ENCODE measurements around the gene ATP5PD.

The ATP5PD gene

GRCh38 chr17:75019146-75019545 lies 27.6 kb downstream of the ATP5PD start:
- Histone ChIP-seq H3K4me3 (ENCODE audit: low read length) (no peak overlapping the region), H3K4ac (ENCODE audit: low read depth, low read length) (no peak overlapping the region), H3K79me2 (ENCODE audit: control insufficient read depth, insufficient read depth, low read length) (no peaks in the 10 kb centered on the region), H3K23ac (ENCODE audit: low read length) (no peak overlapping the region), H3K4me1 (ENCODE audit: control insufficient read depth, low read depth, low read length) (no peaks in the 10 kb centered on the region), H3K9ac (ENCODE audit: low read length) (no peak overlapping the region), H3K79me1 (ENCODE audit: low read length) (peaks cover 2% of the 10 kb centered on the region), H4K5ac (ENCODE audit: low read length) (no peak overlapping the region), H2AK5ac (ENCODE audit: low read length) (no peak overlapping the region), H4K8ac (ENCODE audit: low read depth, low read length) (no peak overlapping the region), H2BK15ac (replicated peaks; ENCODE audit: low read depth) (no peak overlapping the region), H3K56ac (ENCODE audit: low read length) (no peak overlapping the region), H2BK120ac (ENCODE audit: low read depth, low read length) (no peak overlapping the region), H3K4me2 (ENCODE audit: low read length) (no peak overlapping the region), H3K27ac (ENCODE audit: low read depth, low read length) (no peak overlapping the region), H3K18ac (ENCODE audit: low read length) (no peak overlapping the region), H3K27me3 (ENCODE audit: insufficient read depth, low read length, poor library complexity) (no peaks in the 10 kb centered on the region), H2BK5ac (ENCODE audit: low read length) (no peak overlapping the region), H3K36me3 (ENCODE audit: control insufficient read depth, insufficient read depth, low read length) (peaks cover 7% of the 10 kb centered on the region)
- no CpG with 5 or more reads among the region's 5 CpGs for WGBS (ENCODE audit: extremely low coverage, insufficient coverage, low lambda C conversion rate)
- DNase-seq, result no peak

- Histone ChIP-seq H4K5ac (ENCODE audit: low read length) (no peak overlapping the region), H2BK5ac (ENCODE audit: low read length) (peak overlapping the region; percentile 52), H3K56ac (ENCODE audit: low read length) (peak overlapping the region; percentile 97), H3K79me2 (ENCODE audit: control insufficient read depth, insufficient read depth, low read length) (no peaks in the 10 kb centered on the region), H2BK120ac (ENCODE audit: low read depth, low read length) (no peak overlapping the region), H3K23ac (ENCODE audit: low read length) (peak overlapping the region; percentile 37), H2BK15ac (replicated peaks; ENCODE audit: low read depth) (no peak overlapping the region), H3K4me1 (ENCODE audit: control insufficient read depth, low read depth, low read length) (peaks cover 3% of the 10 kb centered on the region), H3K79me1 (ENCODE audit: low read length) (peaks cover 4% of the 10 kb centered on the region), H3K36me3 (ENCODE audit: control insufficient read depth, insufficient read depth, low read length) (no peaks in the 10 kb centered on the region), H3K27ac (ENCODE audit: low read depth, low read length) (peak overlapping the region; percentile 66), H3K27me3 (ENCODE audit: insufficient read depth, low read length, poor library complexity) (no peaks in the 10 kb centered on the region), H3K4me2 (ENCODE audit: low read length) (peak overlapping the region; percentile 73), H2AK5ac (ENCODE audit: low read length) (no peak overlapping the region), H3K4me3 (ENCODE audit: low read length) (peak overlapping the region; percentile 94), H3K4ac (ENCODE audit: low read depth, low read length) (peak overlapping the region; percentile 39), H3K18ac (ENCODE audit: low read length) (peak overlapping the region; percentile 64), H4K8ac (ENCODE audit: low read depth, low read length) (no peak overlapping the region), H3K9ac (ENCODE audit: low read length) (peak overlapping the region; percentile 93)
- DNase-seq, result no peak
- no CpG with 5 or more reads among the region's 10 CpGs for WGBS (ENCODE audit: extremely low coverage, insufficient coverage, low lambda C conversion rate)
Measured at GRCh38 chr17:75013092-75013559, 33.6 kb downstream of the ATP5PD start.

- no peak within 1 kb of the TSS for H2BK120ac ChIP-seq (ENCODE audit: low read depth, low read length)
- H3K36me3 ChIP-seq (ENCODE audit: control insufficient read depth, insufficient read depth, low read length), result no peaks in the 10 kb centered on the region
- H3K79me1 ChIP-seq (ENCODE audit: low read length), result peaks cover 4% of the 10 kb centered on the region
- H3K23ac ChIP-seq (ENCODE audit: low read length), result peak within 1 kb of the TSS; percentile 89
- H4K8ac ChIP-seq (ENCODE audit: low read depth, low read length), result peak within 1 kb of the TSS; percentile 94
- H3K27ac ChIP-seq (ENCODE audit: low read depth, low read length), result peak within 1 kb of the TSS; percentile 66
- no CpG with 5 or more reads among the region's 63 CpGs for WGBS (ENCODE audit: extremely low coverage, insufficient coverage, low lambda C conversion rate)
- peak within 1 kb of the TSS; percentile 89 for H2BK5ac ChIP-seq (ENCODE audit: low read length)
- peak within 1 kb of the TSS; percentile 97 for H3K56ac ChIP-seq (ENCODE audit: low read length)
- peaks cover 3% of the 10 kb centered on the region for H3K4me1 ChIP-seq (ENCODE audit: control insufficient read depth, low read depth, low read length)
- no peak within 1 kb of the TSS for H2BK15ac ChIP-seq (replicated peaks; ENCODE audit: low read depth)
- peak within 1 kb of the TSS; percentile 93 for H3K9ac ChIP-seq (ENCODE audit: low read length)
- H3K27me3 ChIP-seq (ENCODE audit: insufficient read depth, low read length, poor library complexity), result no peaks in the 10 kb centered on the region
- H3K4me2 ChIP-seq (ENCODE audit: low read length), result peak within 1 kb of the TSS; percentile 73
- peak within 1 kb of the TSS; percentile 64 for H3K18ac ChIP-seq (ENCODE audit: low read length)
- no peaks in the 10 kb centered on the region for H3K79me2 ChIP-seq (ENCODE audit: control insufficient read depth, insufficient read depth, low read length)
- DNase-seq, result peak; percentile 95
- peak within 1 kb of the TSS; percentile 79 for H3K4ac ChIP-seq (ENCODE audit: low read depth, low read length)
- H2AK5ac ChIP-seq (ENCODE audit: low read length), result no peak within 1 kb of the TSS
- H4K5ac ChIP-seq (ENCODE audit: low read length), result peak within 1 kb of the TSS; percentile 2
- peak within 1 kb of the TSS; percentile 94 for H3K4me3 ChIP-seq (ENCODE audit: low read length)
Measured at GRCh38 chr17:75012346-75013091, 34.2 kb downstream of the ATP5PD start, which contains the start of gene MRPL58. Gene MRPL58, plus strand, starts transcription at chr17:75012670. Its CDS starts 17 bp downstream, at chr17:75012687.

- no peaks in the 10 kb centered on the region for H3K79me2 ChIP-seq (ENCODE audit: control insufficient read depth, insufficient read depth, low read length)
- H2BK15ac ChIP-seq (replicated peaks; ENCODE audit: low read depth), result no peak overlapping the region
- H2BK5ac ChIP-seq (ENCODE audit: low read length), result no peak overlapping the region
- WGBS (ENCODE audit: extremely low coverage, insufficient coverage, low lambda C conversion rate), result no CpG with 5 or more reads among the region's 5 CpGs
- H3K79me1 ChIP-seq (ENCODE audit: low read length), result peaks cover 4% of the 10 kb centered on the region
- peak overlapping the region; percentile 37 for H3K4me2 ChIP-seq (ENCODE audit: low read length)
- H3K4ac ChIP-seq (ENCODE audit: low read depth, low read length), result peak overlapping the region; percentile 79
- peak overlapping the region; percentile 94 for H4K8ac ChIP-seq (ENCODE audit: low read depth, low read length)
- peak overlapping the region; percentile 93 for H3K9ac ChIP-seq (ENCODE audit: low read length)
- no peak overlapping the region for H3K4me3 ChIP-seq (ENCODE audit: low read length)
- DNase-seq, result no peak
- H3K36me3 ChIP-seq (ENCODE audit: control insufficient read depth, insufficient read depth, low read length), result no peaks in the 10 kb centered on the region
- H3K4me1 ChIP-seq (ENCODE audit: control insufficient read depth, low read depth, low read length), result peaks cover 3% of the 10 kb centered on the region
- peak overlapping the region; percentile 66 for H3K27ac ChIP-seq (ENCODE audit: low read depth, low read length)
- H3K18ac ChIP-seq (ENCODE audit: low read length), result peak overlapping the region; percentile 44
- peak overlapping the region; percentile 80 for H3K56ac ChIP-seq (ENCODE audit: low read length)
- H2BK120ac ChIP-seq (ENCODE audit: low read depth, low read length), result no peak overlapping the region
- no peak overlapping the region for H3K23ac ChIP-seq (ENCODE audit: low read length)
- H2AK5ac ChIP-seq (ENCODE audit: low read length), result no peak overlapping the region
- peak overlapping the region; percentile 2 for H4K5ac ChIP-seq (ENCODE audit: low read length)
- no peaks in the 10 kb centered on the region for H3K27me3 ChIP-seq (ENCODE audit: insufficient read depth, low read length, poor library complexity)
Measured at GRCh38 chr17:75012096-75012345, 34.7 kb downstream of the ATP5PD start.

GRCh38 chr17:75011401-75012095 lies 35.2 kb downstream of the ATP5PD start:
- no peak overlapping the region for H3K4me3 ChIP-seq (ENCODE audit: low read length)
- no peak for DNase-seq
- WGBS (ENCODE audit: extremely low coverage, insufficient coverage, low lambda C conversion rate), result no CpG with 5 or more reads among the region's 13 CpGs

More at GRCh38 chr17:75011401-75012095, 35.2 kb downstream of the ATP5PD start:
- peak overlapping the region; percentile 93 for H3K9ac ChIP-seq (ENCODE audit: low read length)
- H3K79me1 ChIP-seq (ENCODE audit: low read length), result peaks cover 4% of the 10 kb centered on the region
- no peak overlapping the region for H2BK120ac ChIP-seq (ENCODE audit: low read depth, low read length)
- peak overlapping the region; percentile 94 for H4K8ac ChIP-seq (ENCODE audit: low read depth, low read length)
- no peak overlapping the region for H3K4ac ChIP-seq (ENCODE audit: low read depth, low read length)
- no peak overlapping the region for H3K23ac ChIP-seq (ENCODE audit: low read length)
- H4K5ac ChIP-seq (ENCODE audit: low read length), result peak overlapping the region; percentile 2
- H3K79me2 ChIP-seq (ENCODE audit: control insufficient read depth, insufficient read depth, low read length), result no peaks in the 10 kb centered on the region
- H3K56ac ChIP-seq (ENCODE audit: low read length), result peak overlapping the region; percentile 80
- no peak overlapping the region for H2BK5ac ChIP-seq (ENCODE audit: low read length)
- peaks cover 3% of the 10 kb centered on the region for H3K4me1 ChIP-seq (ENCODE audit: control insufficient read depth, low read depth, low read length)
- H2BK15ac ChIP-seq (replicated peaks; ENCODE audit: low read depth), result no peak overlapping the region
- no peaks in the 10 kb centered on the region for H3K27me3 ChIP-seq (ENCODE audit: insufficient read depth, low read length, poor library complexity)
- no peak overlapping the region for H3K27ac ChIP-seq (ENCODE audit: low read depth, low read length)
- H3K36me3 ChIP-seq (ENCODE audit: control insufficient read depth, insufficient read depth, low read length), result no peaks in the 10 kb centered on the region
- no peak overlapping the region for H2AK5ac ChIP-seq (ENCODE audit: low read length)
- no peak overlapping the region for H3K4me2 ChIP-seq (ENCODE audit: low read length)
- no peak overlapping the region for H3K18ac ChIP-seq (ENCODE audit: low read length)
